Activated CD4-positive, alpha-beta T cell treated with anti-CD3 and anti-CD28 coated beads, Interleukin-2, amount 50 U/mL, for 1 hour (primary cell): ENCODE results near the gene SLK.

ENCODE experiments used
- DNase-seq: peaks from one replicate; pipeline ENCODE4 v3.0.0-alpha.2; 2020

Gene SLK

DNA sequence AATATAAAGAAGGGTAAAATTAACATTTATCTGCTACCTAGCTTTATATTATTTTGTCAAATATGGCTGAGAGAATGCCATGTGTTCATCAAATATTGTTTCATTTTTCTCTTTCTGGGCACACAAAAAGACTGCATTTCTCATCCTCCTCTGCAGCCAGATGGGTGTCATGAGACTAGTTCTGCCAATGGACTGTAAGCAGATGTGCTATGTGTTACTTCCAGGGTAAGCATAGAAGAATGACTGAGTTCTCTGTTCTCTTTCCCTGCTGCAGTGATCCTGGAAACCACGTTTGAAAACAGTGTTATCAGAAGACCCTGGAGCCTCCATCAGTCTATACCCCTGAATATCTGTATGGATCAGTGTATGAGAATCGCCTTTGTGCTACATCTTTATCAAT lies 24.1 kb upstream of the SLK start:
- no peak for DNase-seq

- DNase-seq = no peak
These were observed 19.0 kb upstream of the SLK start for GRCh38 chr10:103947799-103948516.

GRCh38 chr10:103949728-103950127 lies 17.2 kb upstream of the SLK start:
- no peak for DNase-seq

GRCh38 chr10:103951183-103951582 lies 15.8 kb upstream of the SLK start:
- DNase-seq = no peak

DNA sequence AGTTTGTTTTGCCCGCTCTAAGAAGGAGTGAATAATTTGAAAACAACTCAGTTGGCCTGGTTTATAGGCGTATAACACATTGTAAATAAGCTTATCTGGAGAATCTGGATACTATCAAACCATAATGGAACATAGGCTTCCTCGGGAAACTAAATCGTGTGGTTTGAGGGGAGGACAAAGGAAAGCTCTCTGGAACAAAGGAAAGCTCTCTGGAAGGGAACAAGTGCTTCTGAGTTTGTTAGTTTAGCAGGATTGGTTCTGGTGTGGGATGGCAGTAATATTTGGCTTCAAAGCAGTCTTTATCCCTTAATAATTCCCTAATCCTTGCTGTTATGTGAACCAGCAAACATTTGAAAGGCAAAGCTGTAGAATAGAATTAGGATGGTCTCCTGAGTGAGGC lies 15.0 kb upstream of the SLK start:
- no peak for DNase-seq

GRCh38 chr10:103954543-103954942 lies 12.4 kb upstream of the SLK start:
- DNase-seq = no peak

DNA sequence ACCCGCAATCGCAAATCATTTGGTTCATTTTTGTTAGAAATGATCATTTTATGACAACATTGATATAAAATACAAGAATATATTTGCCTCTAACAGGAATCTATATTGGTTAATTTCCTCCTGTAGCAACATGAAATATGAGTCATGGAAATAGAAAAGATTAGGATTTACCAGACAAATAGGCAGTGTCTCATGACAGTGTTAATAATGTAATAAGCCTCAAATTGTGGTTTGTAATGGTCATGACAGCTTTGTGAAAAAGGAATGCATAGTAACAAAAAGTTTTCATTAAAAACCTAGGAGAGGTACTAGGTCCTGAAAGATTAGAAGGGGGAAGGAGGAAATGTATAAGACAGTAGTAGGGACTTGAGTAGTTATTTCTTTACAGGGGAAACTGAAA lies 7.9 kb upstream of the SLK start:
- no peak for DNase-seq

DNA sequence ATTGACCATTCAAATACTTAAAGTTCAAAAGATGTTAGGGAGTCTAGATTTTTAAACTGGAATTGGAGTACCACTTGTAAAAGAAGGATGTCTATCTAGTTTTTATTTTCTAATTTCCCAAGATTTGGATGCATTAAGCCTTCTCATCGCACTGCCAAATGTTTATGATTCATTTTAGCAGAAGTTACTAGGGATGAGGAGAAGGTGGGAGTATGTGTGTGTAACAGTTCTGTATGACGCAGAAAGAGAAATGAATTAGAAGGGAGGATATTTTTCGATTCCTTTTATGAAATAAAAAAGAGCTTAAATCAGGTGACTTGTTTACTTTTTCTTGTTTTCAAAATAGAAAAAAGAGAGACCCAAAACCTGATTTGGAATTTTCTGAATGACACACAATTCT lies 6.8 kb upstream of the SLK start:
- no peak for DNase-seq

- DNase-seq = peak; percentile 6
These were observed 620 bp downstream of the SLK start for GRCh38 chr10:103967448-103968071.

- no peak for DNase-seq
These were observed 1.8 kb downstream of the SLK start for GRCh38 chr10:103968441-103969391.

DNA sequence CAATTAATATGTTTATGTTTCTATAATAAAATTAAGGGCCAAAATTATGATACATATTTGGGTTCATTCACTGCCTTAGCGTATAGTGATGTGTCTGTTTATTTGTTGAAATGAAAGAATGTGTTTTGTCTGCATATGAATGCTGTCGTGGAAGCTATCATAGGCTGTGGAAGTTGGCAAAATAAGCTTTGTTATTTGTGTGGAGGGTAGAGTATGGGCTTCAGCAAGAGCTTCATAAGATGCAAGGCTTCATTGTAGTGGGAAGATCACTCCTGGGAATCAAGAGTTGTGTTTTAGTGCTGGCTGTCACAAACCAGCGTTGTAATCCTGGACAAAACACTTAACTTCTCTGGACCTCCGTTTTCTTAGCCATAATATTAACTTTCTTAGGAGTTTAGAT lies 2.5 kb downstream of the SLK start:
- DNase-seq = no peak

DNA sequence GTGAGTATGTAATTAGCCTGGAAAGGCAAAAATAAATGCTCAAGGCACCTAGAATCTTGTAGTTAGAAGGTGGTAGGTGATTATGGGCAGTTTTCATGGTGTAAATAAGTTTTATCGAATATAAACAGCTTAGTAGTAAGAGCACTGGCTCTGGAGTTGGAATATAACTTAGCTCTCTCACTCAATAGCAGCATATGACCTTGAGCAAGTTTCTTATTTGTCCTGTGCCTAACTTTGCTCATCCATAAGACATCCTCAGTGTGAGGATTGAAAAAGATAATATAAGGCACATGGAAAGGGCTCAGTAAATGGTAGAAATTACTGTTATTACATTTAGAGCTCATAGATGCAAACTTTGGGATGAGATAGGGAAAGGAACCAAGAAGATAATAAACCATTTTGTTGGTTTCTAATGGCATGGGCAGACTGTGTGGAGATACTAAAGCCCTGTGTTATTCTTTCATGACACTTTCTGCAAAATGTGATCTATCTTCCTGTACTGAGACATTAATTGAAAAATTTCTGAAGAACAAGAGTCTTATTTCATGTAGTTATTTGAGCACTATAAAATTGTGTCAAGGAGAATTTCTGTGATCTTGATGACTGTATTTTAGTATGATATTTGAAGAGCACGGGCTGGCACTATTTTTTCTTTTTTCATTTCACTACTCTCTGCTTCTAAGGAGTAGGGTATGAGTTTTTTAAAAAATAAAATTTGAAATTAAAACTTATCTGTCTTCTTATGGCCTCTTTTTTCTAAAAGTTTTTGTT lies 3.1 kb downstream of the SLK start:
- DNase-seq = no peak

DNA sequence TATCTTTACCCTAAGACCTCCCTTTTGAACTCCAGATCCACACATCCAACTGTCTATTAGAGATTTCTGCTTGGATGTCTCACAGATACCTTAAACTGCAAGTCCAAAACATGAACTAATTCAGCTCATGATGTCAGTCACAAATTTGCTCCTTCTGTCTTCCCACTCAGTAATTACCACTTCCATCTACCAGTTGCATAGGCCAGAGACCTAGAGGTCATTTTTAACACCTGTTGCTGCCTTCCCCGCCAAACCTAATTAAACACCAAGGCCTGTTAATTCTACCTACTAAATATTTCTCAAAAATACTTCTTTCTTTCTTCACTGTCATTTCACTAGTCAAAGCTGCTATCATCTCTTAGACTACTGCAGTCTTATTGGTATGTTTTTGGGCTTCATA lies 8.2 kb downstream of the SLK start:
- no peak for DNase-seq

- no peak for DNase-seq
These were observed 10.3 kb downstream of the SLK start for GRCh38 chr10:103977204-103977603.

DNA sequence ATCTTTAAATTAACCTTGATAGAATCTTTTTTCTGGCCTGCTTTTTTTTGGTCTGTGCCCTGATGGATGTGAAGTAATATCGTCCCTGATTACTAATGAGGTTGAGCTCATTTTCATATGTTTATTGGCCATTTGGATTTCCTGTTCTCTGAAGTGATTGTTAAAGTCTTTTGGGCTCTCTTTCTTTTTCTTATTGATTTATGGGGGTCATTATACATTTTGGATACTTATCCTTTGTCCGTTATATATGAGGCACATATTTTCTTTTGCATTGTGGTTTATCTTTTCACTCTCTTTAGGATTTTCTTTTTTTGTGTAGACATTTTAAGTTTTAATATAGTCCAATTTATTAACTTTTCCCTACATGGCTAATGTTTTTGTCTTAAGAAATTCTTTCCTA lies 12.6 kb downstream of the SLK start:
- no peak for DNase-seq

GRCh38 chr10:103980288-103980906 lies 13.5 kb downstream of the SLK start:
- no peak for DNase-seq

DNA sequence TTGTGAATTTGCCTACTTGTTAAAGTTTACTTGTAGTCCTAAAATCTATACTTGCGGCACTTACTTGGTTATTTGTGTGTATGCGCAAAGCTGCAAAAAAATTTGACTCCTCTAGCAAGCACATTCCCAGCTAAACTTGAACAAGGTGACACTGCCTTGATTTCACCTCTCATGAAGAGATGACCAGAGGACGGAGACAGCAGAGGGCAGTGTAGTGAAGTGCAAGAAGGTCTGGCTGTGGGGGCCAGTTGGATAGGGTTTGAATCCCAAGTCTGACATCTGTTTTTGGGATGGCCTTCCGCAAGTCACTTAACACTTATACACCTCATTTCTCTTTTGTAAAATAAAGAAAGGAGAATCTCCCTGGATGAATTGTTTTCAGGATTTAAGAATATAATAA lies 15.7 kb downstream of the SLK start:
- no peak for DNase-seq

- DNase-seq = no peak
These were observed 16.5 kb downstream of the SLK start for GRCh38 chr10:103983367-103983911.

GRCh38 chr10:103985726-103986125 lies 18.8 kb downstream of the SLK start:
- DNase-seq = no peak

- DNase-seq = peak; percentile 7
These were observed 19.4 kb downstream of the SLK start for GRCh38 chr10:103986360-103986759.

DNA sequence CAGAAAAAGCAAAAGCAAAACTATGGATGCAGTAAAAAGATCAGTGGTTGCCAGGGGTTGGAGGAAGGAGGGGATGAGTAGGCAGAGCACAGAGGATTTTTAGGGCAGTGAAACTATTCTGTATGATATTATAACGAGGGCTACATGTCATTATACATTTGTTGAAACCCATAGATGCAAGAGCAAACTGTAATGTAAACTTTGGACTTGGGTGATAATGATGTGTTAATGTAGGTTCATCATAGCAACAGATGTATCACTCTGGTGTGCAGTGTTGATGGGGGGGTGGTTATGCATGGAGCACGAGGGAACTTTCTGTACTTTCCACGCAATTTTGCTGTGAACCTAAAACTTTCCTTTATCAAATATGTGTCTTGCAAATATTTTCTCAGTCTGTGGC lies 23.2 kb downstream of the SLK start:
- no peak for DNase-seq

GRCh38 chr10:103990531-103990930 lies 23.6 kb downstream of the SLK start:
- no peak for DNase-seq
